ENCODE results near the gene METTL16. TPM values are rescaled to one million over a fixed set of nuclear protein-coding genes. Genes with fewer than 3 reads are reported as not detected.

The METTL16 gene
- total and polyA plus RNA-seq, 2 of the 4 experiments (the other 2 are of a cell fraction): 11.8 to 15.4 TPM

GRCh38 chr17:2371183-2372130 lies 140.2 kb downstream of the METTL16 start:
- H2AK9ac ChIP-seq (replicated peaks; ENCODE audit: low read depth, low read length, poor library complexity): no peak overlapping the region
- no peak overlapping the region for H3K23ac ChIP-seq (ENCODE audit: low read depth, low read length)
- H3K4ac ChIP-seq (ENCODE audit: low read depth, low read length): no peak overlapping the region
- no peak overlapping the region for H3K27ac ChIP-seq (ENCODE audit: insufficient read depth, low read length)
- H3K9ac ChIP-seq (ENCODE audit: low read depth, low read length): no peak overlapping the region
- no peak overlapping the region for H4K8ac ChIP-seq (ENCODE audit: low read depth in 2 of 2, low read length in 2 of 2)
- no peak overlapping the region for H2BK120ac ChIP-seq (ENCODE audit: low read depth, low read length)
- TF ChIP-seq RAD21 (IDR thresholded peaks at IDR 0.05; ENCODE audit: low read length): no peak
- TF ChIP-seq MAZ (IDR thresholded peaks at IDR 0.05; ENCODE audit: borderline replicate concordance, low read depth, low read length): no peak
- TF ChIP-seq NFE2L2 (IDR thresholded peaks at IDR 0.05; ENCODE audit: low read depth, low read length): no peak
- TF ChIP-seq CHD1 (IDR thresholded peaks at IDR 0.05; ENCODE audit: low read depth, low read length): no peak
- TF ChIP-seq RFX5 (IDR thresholded peaks at IDR 0.05; ENCODE audit: low read depth, low read length): no peak
- no peak for TF ChIP-seq BHLHE40 (IDR thresholded peaks at IDR 0.05; ENCODE audit: low read depth, low read length)
- TF ChIP-seq RCOR1 (IDR thresholded peaks at IDR 0.05; ENCODE audit: insufficient replicate concordance, low read length): no peak
- no peak for TF ChIP-seq CEBPB (IDR thresholded peaks at IDR 0.05; ENCODE audit: low read depth, low read length)
- no peak for TF ChIP-seq MXI1 (IDR thresholded peaks at IDR 0.05; ENCODE audit: borderline replicate concordance, low read depth, low read length)
- no peak for TF ChIP-seq SMC3 (IDR thresholded peaks at IDR 0.05; ENCODE audit: low read depth, low read length)
- H3K4me2 ChIP-seq (ENCODE audit: low read depth, low read length): no peak overlapping the region
- H4K91ac ChIP-seq (ENCODE audit: insufficient read depth, low read depth, low read length): no peak overlapping the region
- no peak overlapping the region for H3K18ac ChIP-seq (ENCODE audit: low read depth, low read length)
- no peak overlapping the region for H3K4me3 ChIP-seq (ENCODE audit: insufficient read depth, low read depth, low read length)
- H4K5ac ChIP-seq (ENCODE audit: low read depth, low read length): no peak overlapping the region
- 94% methylated on average over 17 of the region's 30 CpGs; no CpG with 5 or more reads in 1 of the 2 experiments for WGBS, 2 experiments (ENCODE audit: extremely low coverage in 2 of 2, insufficient read length in 1 of 2)
- H3K79me1 ChIP-seq (ENCODE audit: low read depth in 1 of 2, low read length in 2 of 2): no peaks in the 10 kb centered on the region
- no peak overlapping the region for H2AFZ ChIP-seq (replicated peaks; ENCODE audit: low read length, poor library complexity)
- no peaks in the 10 kb centered on the region for H3K9me1 ChIP-seq (ENCODE audit: insufficient read depth, low read length)
- no peak overlapping the region for H3K56ac ChIP-seq (ENCODE audit: extremely low read depth, insufficient read depth, low read length)
- no peak for DNase-seq
- no peaks in the 10 kb centered on the region; the same call in 1 of the 2 replicates for H4K20me1 ChIP-seq (ENCODE audit: insufficient read depth, low read length)
- H3K14ac ChIP-seq (replicated peaks; ENCODE audit: low read depth, low read length): no peak overlapping the region
- H3K36me3 ChIP-seq (ENCODE audit: control insufficient read depth, insufficient read depth, low read length): peaks cover 37% of the 10 kb centered on the region
- no TSS peak for BruUV-seq (replicated peaks)
- POLR2A ChIA-PET (ENCODE audit: unreplicated experiment): no interaction called here
- no peak overlapping the region for H2BK15ac ChIP-seq (ENCODE audit: low read depth, low read length)
- H2BK20ac ChIP-seq (ENCODE audit: low read depth, low read length): no peak overlapping the region
- H3K4me1 ChIP-seq (ENCODE audit: control insufficient read depth, insufficient read depth, low read length): no peaks in the 10 kb centered on the region
- H2AK5ac ChIP-seq (ENCODE audit: low read depth, low read length): no peak overlapping the region
- intact Hi-C loops (cut with micrococcal nuclease): no loop called here
- H2BK5ac ChIP-seq (ENCODE audit: low read depth, low read length, poor library complexity, severe bottlenecking): no peak overlapping the region
- in situ Hi-C loops (cut with MboI; ENCODE audit: low sequenced_read_pairs): no loop called here
- H3K27me3 ChIP-seq (ENCODE audit: control insufficient read depth, insufficient read depth, low read length): no peaks in the 10 kb centered on the region
- H3K9me3 ChIP-seq (ENCODE audit: control insufficient read depth, insufficient read depth, low read length): no peaks in the 10 kb centered on the region
- CTCF ChIA-PET: interaction anchor here (0.5 kb wide), 1 partner anchor 139 kb away, joined by 4 read pairs; no protein-coding TSS in a partner anchor
- dilution Hi-C loops (cut with HindIII; ENCODE audit: low sequenced_read_pairs, unreplicated experiment): no loop called here
- ATAC-seq (ENCODE audit: low read depth): no peak
